Measurements from ENCODE around the gene FRMD4A.
"Not testable (repeated sequence)": the region's sequence is repeated elsewhere in the genome, so short reads cannot be mapped to it uniquely, and the experiment has no call there.

The FRMD4A gene

DNA sequence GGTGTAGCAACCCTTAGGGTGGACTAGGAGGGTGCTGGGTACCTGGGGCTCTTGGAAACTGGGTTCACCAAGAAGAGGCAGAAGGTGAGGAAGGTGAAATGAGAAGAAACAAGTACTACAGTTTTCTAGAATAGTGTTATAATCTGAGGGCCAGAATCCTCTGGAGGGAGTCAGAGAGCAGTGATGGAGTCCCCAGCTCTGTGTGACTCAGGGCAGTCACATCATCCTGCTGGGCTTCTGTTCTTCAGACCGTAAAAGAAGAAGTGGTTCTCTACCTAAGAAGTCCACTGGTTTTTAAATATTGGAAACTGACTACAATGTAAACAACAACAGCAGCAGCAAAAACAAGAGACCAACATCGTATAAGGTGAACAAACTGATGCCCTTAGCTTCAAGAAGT lies 546.7 kb downstream of the FRMD4A start:
- DNase-seq = peak in 1 of 3 donors; percentile 12
- H3K36me3 ChIP-seq (ENCODE audit: control insufficient read depth, insufficient read depth, low read length) = no peaks in the 10 kb centered on the region
- H3K4me1 ChIP-seq (ENCODE audit: control insufficient read depth, insufficient read depth, low read length, poor library complexity, severe bottlenecking) = peaks cover 31% of the 10 kb centered on the region
- no peak overlapping the region for H3K27ac ChIP-seq (ENCODE audit: insufficient read depth, low read length, poor library complexity, severe bottlenecking)
- H3K9me3 ChIP-seq (ENCODE audit: control insufficient read depth, low read length) = no peaks in the 10 kb centered on the region
- no peaks in the 10 kb centered on the region for H3K27me3 ChIP-seq (replicated peaks; ENCODE audit: control insufficient read depth, insufficient read depth, low read length, poor library complexity, severe bottlenecking)
- H3K4me3 ChIP-seq (ENCODE audit: insufficient read depth, low read depth, low read length, poor library complexity, severe bottlenecking) = no peak overlapping the region

DNA sequence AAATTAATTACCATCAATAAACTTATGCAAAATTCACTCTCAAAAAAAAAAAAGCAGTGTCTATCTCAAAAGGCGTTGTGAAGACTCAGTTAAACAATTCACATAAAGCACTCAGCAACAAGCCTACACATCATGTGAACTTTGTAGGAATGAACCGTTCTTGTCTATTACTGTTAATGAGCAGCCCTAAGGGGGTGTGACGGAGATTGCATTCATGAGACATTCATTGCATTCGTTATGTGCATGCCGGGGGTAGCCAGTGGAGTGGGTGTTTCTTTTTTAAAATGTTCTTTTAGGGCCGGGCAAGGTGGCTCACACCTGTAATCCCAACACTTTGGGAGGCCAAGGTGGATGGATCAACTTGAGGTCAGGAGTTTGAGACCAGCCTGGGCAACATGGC lies 551.0 kb downstream of the FRMD4A start:
- DNase-seq = no peak
- Histone ChIP-seq H3K4me3 (ENCODE audit: insufficient read depth, low read depth, low read length, poor library complexity, severe bottlenecking) (no peak overlapping the region), H3K36me3 (ENCODE audit: control insufficient read depth, insufficient read depth, low read length) (no peaks in the 10 kb centered on the region), H3K9me3 (ENCODE audit: control insufficient read depth, low read length) (no peaks in the 10 kb centered on the region), H3K27me3 (replicated peaks; ENCODE audit: control insufficient read depth, insufficient read depth, low read length, poor library complexity, severe bottlenecking) (no peaks in the 10 kb centered on the region), H3K4me1 (ENCODE audit: control insufficient read depth, insufficient read depth, low read length, poor library complexity, severe bottlenecking) (peaks cover 4% of the 10 kb centered on the region), H3K27ac (ENCODE audit: insufficient read depth, low read length, poor library complexity, severe bottlenecking) (no peak overlapping the region)

DNA sequence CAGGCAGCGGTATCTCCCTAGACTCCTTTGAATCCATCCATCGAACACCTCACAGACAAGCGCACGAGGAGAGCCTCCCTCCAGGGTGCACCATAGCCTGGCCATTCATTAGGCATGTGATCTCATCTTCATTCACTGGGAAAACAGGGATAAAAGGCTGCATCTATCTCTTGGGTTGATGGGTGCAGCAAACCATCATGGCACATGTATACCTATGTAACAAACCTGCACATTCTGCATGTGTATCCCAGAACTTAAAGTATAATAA lies 552.1 kb downstream of the FRMD4A start:
- H3K9me3 ChIP-seq (ENCODE audit: control insufficient read depth, low read length); H3K4me3 ChIP-seq (ENCODE audit: insufficient read depth, low read depth, low read length, poor library complexity, severe bottlenecking); H3K36me3 ChIP-seq (ENCODE audit: control insufficient read depth, insufficient read depth, low read length); H3K4me1 ChIP-seq (ENCODE audit: control insufficient read depth, insufficient read depth, low read length, poor library complexity, severe bottlenecking); DNase-seq; H3K27me3 ChIP-seq (replicated peaks; ENCODE audit: control insufficient read depth, insufficient read depth, low read length, poor library complexity, severe bottlenecking); H3K27ac ChIP-seq (ENCODE audit: insufficient read depth, low read length, poor library complexity, severe bottlenecking): not testable (repeated sequence)

DNA sequence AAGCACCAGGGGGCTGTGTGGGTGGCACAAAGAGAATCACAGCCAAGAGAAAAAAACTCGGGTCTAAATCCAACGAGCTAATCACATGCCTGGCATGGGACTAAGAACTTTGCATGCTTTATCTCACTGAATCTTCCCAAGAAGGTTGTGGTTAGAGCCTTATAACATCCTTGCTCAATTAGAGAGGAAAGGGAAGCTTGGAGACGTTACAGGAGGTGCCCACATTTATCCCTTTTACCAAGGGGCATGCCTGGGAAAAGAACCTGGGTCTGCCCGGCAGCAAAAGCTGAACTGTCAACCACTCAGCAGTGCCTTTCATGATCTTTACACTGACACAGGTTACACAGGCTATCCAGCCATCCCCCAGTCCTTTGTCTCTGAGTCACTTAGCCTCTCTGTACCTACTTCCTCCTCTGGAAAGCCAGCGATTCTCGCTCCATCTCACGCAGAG lies 553.8 kb downstream of the FRMD4A start:
- Histone ChIP-seq H3K4me1 (ENCODE audit: control insufficient read depth, insufficient read depth, low read length, poor library complexity, severe bottlenecking) (no peaks in the 10 kb centered on the region), H3K4me3 (ENCODE audit: insufficient read depth, low read depth, low read length, poor library complexity, severe bottlenecking) (no peak overlapping the region), H3K27me3 (replicated peaks; ENCODE audit: control insufficient read depth, insufficient read depth, low read length, poor library complexity, severe bottlenecking) (no peaks in the 10 kb centered on the region), H3K36me3 (ENCODE audit: control insufficient read depth, insufficient read depth, low read length) (no peaks in the 10 kb centered on the region), H3K9me3 (ENCODE audit: control insufficient read depth, low read length) (no peaks in the 10 kb centered on the region), H3K27ac (ENCODE audit: insufficient read depth, low read length, poor library complexity, severe bottlenecking) (no peak overlapping the region)
- DNase-seq = no peak

DNA sequence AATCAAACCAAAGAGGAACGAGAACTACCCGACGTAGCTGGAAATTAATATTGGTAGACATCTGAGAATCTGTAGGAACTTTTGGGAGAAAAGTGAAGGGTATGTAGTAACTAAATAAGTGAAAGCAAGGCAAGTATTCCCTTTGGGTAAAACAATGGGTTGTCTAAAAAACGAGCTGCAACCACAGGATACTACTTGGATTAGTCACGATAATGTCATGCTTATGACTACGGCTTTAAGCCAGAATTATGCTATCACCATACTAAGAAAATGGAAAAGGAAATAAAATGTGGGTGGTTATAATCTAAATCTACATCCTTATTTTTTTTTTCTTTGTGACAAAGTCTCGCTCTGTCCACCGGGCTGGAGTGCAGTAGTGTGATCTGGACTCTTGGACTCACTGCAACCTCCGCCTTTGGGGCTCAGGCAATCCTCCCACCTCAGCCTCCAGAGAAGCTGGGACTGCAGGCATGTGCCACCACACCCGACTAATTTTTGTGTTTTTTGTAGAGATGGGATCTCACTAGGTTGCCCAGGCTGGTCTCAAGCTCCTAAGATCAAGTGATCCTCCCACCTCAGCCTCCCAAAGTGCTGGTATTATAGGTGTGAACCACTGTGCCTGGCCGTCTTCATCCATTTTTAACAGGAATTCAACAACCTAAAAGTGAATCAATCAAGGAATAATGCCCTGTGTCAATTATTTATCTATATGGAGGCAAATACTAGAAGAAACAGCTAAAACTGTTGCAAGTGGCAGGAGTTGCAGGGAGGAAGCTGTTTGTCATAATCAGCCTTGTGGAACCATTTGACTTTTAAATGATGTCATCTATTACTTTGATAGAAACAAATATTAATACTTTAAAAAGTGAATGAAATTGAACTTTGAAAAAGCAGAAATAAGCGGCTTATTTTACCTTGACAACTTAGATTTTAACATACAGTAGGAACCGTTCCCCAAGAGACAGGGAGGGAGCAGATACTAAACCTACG lies 554.6 kb downstream of the FRMD4A start:
- Histone ChIP-seq H3K27ac (ENCODE audit: insufficient read depth, low read length, poor library complexity, severe bottlenecking) (no peak overlapping the region), H3K36me3 (ENCODE audit: control insufficient read depth, insufficient read depth, low read length) (no peaks in the 10 kb centered on the region), H3K4me1 (ENCODE audit: control insufficient read depth, insufficient read depth, low read length, poor library complexity, severe bottlenecking) (no peaks in the 10 kb centered on the region), H3K4me3 (ENCODE audit: insufficient read depth, low read depth, low read length, poor library complexity, severe bottlenecking) (no peak overlapping the region), H3K27me3 (replicated peaks; ENCODE audit: control insufficient read depth, insufficient read depth, low read length, poor library complexity, severe bottlenecking) (no peaks in the 10 kb centered on the region), H3K9me3 (ENCODE audit: control insufficient read depth, low read length) (no peaks in the 10 kb centered on the region)
- no peak for DNase-seq

DNA sequence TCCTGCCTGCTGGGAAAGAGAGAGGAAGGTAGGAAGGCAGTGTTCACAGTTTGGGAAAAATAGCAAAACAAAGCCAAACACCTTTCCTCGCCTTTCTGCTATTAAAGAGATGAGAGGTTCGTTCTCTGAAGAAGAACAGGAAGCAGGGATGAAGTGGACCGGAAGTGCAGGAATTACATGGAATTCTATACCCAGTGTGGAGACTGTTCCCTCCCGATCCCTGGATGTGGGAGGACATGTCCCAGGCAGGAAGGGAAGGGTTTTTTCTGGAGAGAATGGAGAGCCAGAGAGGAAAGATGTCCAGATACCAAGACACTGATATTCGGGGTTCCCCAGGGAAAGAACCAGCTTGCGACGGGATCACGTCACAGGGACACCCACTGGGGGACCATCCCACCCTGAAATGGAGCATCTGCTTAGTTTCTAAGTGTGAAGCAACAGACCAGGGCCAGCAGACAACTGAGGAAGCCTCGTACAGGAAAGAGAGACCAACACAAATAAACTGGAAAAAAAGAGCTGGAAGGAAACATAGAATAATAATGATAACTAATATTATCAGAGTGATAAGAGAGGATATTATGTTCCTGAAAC lies 556.3 kb downstream of the FRMD4A start:
- Histone ChIP-seq H3K36me3 (ENCODE audit: control insufficient read depth, insufficient read depth, low read length) (no peaks in the 10 kb centered on the region), H3K9me3 (ENCODE audit: control insufficient read depth, low read length) (no peaks in the 10 kb centered on the region), H3K4me3 (ENCODE audit: insufficient read depth, low read depth, low read length, poor library complexity, severe bottlenecking) (no peak overlapping the region), H3K27ac (ENCODE audit: insufficient read depth, low read length, poor library complexity, severe bottlenecking) (no peak overlapping the region), H3K4me1 (ENCODE audit: control insufficient read depth, insufficient read depth, low read length, poor library complexity, severe bottlenecking) (no peaks in the 10 kb centered on the region), H3K27me3 (replicated peaks; ENCODE audit: control insufficient read depth, insufficient read depth, low read length, poor library complexity, severe bottlenecking) (no peaks in the 10 kb centered on the region)
- DNase-seq = no peak

DNA sequence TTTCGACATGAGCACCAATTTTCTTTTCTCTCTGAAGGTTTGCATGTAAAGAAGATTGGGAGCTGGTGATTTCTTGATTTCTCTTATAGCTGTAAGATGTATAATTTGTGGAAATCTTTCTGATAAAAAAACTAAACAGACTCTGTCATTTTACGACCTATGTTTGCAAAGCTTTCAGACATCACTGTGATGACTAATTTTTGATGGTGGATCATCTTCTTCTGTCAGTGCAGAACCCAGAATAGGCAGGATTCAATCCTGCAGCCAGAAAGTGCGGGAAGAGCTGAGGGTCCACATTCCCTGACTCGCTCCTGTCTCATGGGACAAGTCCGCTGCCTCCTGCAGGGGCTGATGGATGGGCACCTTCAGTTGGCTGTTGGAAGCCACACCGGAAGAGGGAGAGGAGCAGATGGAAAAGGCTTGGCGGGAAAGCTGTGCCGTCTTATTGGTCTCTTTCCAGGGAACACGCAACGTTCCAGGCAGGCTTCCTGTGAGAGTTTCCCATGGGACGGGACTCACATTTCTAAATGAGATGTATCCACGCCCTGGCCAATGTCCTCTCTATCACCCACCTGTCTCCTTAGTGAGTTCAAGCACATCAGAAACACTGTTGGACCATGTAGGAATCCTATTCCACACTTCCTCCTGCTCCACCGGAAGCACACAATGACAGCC lies 557.1 kb downstream of the FRMD4A start:
- no peaks in the 10 kb centered on the region for H3K27me3 ChIP-seq (replicated peaks; ENCODE audit: control insufficient read depth, insufficient read depth, low read length, poor library complexity, severe bottlenecking)
- no peak for DNase-seq
- no peaks in the 10 kb centered on the region for H3K36me3 ChIP-seq (ENCODE audit: control insufficient read depth, insufficient read depth, low read length)
- no peaks in the 10 kb centered on the region for H3K4me1 ChIP-seq (ENCODE audit: control insufficient read depth, insufficient read depth, low read length, poor library complexity, severe bottlenecking)
- no peak overlapping the region for H3K27ac ChIP-seq (ENCODE audit: insufficient read depth, low read length, poor library complexity, severe bottlenecking)
- H3K9me3 ChIP-seq (ENCODE audit: control insufficient read depth, low read length) = no peaks in the 10 kb centered on the region
- no peak overlapping the region for H3K4me3 ChIP-seq (ENCODE audit: insufficient read depth, low read depth, low read length, poor library complexity, severe bottlenecking)

DNA sequence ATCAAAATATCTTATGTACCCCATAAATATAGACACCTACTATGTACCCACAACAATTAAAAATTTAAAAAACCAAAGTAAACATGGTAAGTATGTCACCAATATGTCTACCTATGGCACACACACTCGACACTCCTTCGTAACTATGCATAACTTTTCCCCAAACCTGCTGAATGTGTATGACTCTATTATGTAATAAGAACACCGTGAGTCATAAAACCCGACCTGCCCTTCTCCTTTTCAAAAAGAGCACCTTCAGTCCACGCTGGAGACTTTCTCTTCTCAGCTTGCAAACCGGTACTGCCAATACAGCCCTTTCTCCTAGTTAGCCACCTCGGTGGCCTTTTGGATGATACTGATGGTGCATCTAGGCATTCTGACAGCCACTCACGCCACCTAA lies 557.7 kb downstream of the FRMD4A start:
- no peak overlapping the region for H3K27ac ChIP-seq (ENCODE audit: insufficient read depth, low read length, poor library complexity, severe bottlenecking)
- no peaks in the 10 kb centered on the region for H3K4me1 ChIP-seq (ENCODE audit: control insufficient read depth, insufficient read depth, low read length, poor library complexity, severe bottlenecking)
- no peak overlapping the region for H3K4me3 ChIP-seq (ENCODE audit: insufficient read depth, low read depth, low read length, poor library complexity, severe bottlenecking)
- H3K36me3 ChIP-seq (ENCODE audit: control insufficient read depth, insufficient read depth, low read length) = no peaks in the 10 kb centered on the region
- DNase-seq = no peak
- H3K27me3 ChIP-seq (replicated peaks; ENCODE audit: control insufficient read depth, insufficient read depth, low read length, poor library complexity, severe bottlenecking) = no peaks in the 10 kb centered on the region
- no peaks in the 10 kb centered on the region for H3K9me3 ChIP-seq (ENCODE audit: control insufficient read depth, low read length)

DNA sequence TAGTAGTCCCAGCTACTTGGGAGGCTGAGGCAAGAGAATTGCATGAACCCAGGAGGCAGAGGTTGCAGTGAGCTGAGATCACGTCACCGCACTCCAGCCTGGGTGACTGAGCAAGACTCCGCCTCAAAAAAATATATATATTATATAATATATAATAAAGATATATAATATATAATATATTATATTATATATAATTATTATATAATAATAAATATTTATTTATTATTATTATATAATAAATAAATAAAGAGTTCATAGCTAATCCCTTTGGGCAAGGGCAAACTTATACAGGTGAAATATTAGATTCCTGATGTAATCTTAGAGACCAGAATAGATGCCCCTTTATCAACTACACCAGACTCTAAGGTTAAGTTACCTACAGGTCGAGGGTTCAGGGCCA lies 558.7 kb downstream of the FRMD4A start:
- no peak overlapping the region for H3K4me3 ChIP-seq (ENCODE audit: insufficient read depth, low read depth, low read length, poor library complexity, severe bottlenecking)
- H3K36me3 ChIP-seq (ENCODE audit: control insufficient read depth, insufficient read depth, low read length) = no peaks in the 10 kb centered on the region
- H3K4me1 ChIP-seq (ENCODE audit: control insufficient read depth, insufficient read depth, low read length, poor library complexity, severe bottlenecking) = no peaks in the 10 kb centered on the region
- DNase-seq = no peak
- no peaks in the 10 kb centered on the region for H3K27me3 ChIP-seq (replicated peaks; ENCODE audit: control insufficient read depth, insufficient read depth, low read length, poor library complexity, severe bottlenecking)
- H3K27ac ChIP-seq (ENCODE audit: insufficient read depth, low read length, poor library complexity, severe bottlenecking) = no peak overlapping the region
- H3K9me3 ChIP-seq (ENCODE audit: control insufficient read depth, low read length) = no peaks in the 10 kb centered on the region

Measured in effector memory CD4-positive, alpha-beta T cell (primary cell).